Inferior parietal cortex (tissue), 1 donor: ENCODE data around the gene COQ4.
"Not testable (repeated sequence)": the region's sequence is repeated elsewhere in the genome, so short reads cannot be mapped to it uniquely, and the experiment has no call there.

Experiments
- DNase-seq: peaks from one replicate; pipeline ENCODE4 v3.0.0-alpha.2; 2016; ENCODE audit errors: extremely low spot score

COQ4 gene

DNA sequence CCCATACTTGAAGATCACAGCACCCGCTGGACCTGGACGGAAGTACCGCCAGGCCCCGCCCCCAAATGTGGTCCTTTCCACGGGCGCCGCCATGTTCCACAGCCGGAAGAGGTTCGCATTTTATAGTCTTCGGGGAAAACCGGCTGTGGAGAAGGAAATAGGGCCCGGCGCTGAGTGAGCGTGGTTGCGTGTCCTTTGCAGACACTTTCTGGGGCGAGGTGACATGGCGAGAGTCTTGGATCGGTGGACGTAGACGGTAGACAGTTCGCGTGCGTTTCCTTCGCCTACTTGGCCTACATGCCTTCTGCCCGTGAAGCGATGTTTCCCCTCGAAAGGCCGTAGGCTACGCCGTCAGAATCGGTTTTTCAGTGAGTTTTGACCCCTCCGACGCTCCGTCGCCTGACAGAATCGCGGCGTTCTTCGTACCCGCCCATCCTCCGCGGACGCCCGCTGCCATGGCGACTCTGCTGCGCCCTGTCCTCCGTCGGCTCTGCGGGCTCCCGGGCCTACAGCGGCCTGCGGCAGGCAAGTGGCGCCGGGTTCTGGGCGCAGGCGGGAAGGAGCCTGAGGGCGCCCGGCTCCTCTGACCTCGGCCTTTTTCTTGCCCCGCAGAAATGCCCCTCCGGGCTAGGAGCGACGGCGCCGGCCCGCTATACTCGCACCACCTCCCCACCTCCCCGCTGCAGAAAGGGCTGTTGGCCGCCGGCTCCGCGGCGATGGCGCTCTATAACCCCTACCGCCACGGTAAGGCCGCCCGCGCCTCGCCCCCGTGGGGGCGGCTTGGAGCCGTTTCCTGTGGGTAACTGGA is at the start of gene COQ4, which contains the start of gene TRUB2:
Gene COQ4 (plus strand): TSS at position 436 of the 808 bp plus-strand sequence. CDS start 20 bp downstream, at position 456.
Gene TRUB2 (minus strand): TSS at position 44 of the 808 bp plus-strand sequence. CDS start 39 bp downstream, at position 5.
- peak; percentile 99 for DNase-seq

DNA sequence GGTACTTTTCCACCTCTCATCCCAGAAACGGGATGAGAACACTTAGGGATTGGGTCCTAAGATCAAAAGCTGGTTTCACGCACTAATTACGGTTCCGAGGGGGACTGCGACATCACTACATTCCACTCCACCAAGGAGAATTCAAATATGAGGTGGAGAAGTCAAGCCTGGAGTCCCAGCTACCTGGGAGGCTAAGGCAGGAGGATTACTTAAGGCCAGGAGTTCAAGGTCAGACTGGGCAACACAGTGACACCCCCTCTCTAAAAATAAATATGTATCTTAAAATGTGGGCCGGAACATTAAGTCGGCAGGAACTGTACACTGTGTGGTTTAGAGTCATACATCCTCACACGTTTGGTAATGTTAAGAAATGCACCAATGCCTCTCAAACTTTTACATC is 48.4 kb upstream of the COQ4 start:
- no peak for DNase-seq

DNA sequence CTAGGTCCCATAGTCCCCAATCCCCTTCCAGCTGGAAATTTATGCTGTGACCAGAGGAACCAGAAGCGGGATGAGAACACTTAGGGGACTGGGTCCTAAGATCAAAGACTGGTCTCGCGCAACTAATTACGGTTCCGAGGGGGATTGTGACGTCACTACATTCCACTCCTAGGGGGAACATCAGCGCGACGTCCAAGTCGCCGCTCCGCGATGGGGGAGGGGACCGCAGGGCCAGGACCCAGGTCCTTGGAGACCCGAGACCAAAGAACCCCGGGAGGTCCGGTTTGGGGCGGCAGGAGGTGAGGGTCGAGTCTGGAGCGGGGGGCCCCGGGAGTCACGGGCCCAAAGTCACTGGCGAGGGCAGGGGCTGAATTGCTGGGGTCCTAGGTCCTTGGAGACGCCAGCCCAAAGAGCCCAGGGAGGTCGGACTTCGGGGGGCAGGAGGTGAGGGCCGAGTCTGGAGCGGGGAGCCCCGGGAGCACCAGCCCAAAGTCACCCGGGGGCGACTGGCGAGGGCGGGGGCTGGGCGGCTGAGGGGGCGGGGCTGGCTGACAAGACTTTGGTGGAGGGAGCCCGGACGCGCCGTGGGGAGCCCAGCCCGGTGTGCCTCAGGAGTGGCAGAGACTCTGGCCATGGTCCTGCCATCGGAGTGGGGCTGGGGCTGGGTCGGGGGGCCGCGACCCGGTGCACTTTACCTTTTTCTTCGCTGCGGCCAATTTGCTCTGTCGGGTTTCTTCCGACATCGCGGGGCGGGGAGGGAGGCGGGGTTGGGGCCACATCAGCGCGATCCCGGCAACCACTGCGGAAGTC is 47.2 kb upstream of the COQ4 start, which contains the start of gene GOLGA2:
Gene GOLGA2 (minus strand): TSS at position 810 of the 810 bp plus-strand sequence. CDS start 31 bp downstream, at position 779.
- DNase-seq, result no peak

- peak; percentile 100 for DNase-seq
Observed at GRCh38 chr9:128276008-128276573, 46.5 kb upstream of the COQ4 start, which contains the start of gene SWI5. Gene SWI5, plus strand, starts transcription at chr9:128276276.

GRCh38 chr9:128276574-128277270 is 45.9 kb upstream of the COQ4 start:
- no peak for DNase-seq

DNA sequence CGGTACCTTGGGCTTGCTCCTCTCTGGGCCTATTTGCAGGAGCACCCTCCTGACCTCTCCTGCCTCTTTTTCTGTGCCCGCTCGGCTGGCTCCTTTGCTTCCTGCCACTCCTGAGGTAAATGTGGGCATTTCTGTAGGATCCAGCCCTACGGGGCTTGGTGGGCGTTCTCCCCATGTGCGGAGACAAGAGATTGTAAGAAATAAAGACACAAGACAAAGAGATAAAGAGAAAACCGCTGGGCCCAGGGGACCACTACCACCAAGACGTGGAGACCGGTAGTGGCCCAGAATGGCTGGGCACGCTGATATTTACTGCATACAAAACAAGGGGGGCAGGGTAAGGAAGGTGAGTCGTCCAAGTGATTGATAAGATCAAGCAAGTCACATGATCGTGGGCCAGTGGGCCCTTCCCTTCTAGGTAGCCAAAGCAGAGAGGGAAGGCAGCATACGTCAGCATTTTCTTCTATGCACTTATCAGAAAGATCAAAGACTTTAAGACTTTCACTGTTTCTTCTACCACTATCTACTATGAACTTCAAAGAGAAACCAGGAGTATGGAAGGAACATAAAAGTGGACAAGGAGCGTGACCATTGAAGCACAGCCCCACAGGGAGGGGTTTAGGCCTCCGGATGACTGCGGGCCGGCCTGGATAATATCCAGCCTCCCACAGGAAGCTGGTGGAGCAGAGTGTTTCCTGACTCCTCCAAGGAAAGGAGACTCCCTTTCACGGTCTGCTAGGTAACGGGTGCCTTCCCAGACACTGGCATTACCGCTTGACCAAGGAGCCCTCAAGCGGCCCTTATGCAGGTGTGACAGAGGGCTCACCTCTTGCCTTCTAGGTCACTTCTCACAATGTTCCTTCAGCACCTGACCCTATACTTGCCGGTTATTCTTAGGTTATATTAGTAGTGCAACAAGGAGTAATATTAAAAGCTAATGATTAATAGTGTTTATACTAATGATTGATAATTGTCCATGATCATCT is 43.3 kb upstream of the COQ4 start:
- DNase-seq, result not testable (repeated sequence)

DNA sequence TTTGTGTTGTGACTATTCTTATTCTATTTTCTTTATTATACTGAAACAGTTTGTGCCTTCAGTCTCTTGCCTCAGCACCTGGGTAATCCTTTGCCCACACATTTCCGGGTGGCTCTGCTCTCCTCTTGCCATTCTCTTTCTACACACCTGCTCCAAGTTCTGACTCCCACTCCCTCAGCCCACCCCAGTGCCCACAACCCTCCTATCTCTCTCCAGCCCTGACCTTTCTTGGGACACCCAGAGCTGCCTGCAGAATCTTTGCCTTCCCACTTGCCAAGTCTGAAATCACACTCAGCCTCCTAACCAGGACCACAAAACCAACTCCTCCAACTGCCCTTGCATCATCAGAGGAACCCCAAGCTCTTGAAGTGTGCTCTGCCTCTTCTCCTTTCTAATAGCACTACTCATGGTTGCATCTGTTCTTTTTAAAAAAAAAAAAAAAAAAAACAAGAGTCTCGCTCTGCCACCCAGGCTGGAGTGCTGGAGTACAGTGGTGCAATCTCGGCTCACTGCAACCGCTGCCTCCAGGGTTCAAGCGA is 42.5 kb upstream of the COQ4 start:
- DNase-seq, result no peak

DNA sequence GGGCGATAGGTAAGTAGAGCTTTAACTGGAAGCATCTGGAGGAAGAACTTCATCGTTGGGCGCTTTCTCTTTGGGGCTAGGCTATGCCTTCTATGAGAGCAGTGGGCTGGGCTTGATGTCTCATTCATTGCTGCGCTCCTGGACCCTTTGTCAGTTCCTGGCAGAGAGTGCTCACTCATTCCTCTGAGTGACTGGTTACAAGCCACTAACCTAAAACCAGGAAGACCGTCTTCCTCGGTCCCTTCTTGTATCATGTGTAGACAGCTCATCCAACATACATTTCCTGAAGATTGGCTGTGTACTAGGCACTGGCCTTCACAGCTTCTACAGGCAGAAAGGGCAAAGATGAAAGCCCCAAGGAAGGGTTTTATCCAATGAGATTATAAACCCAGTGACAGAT is 40.1 kb upstream of the COQ4 start:
- no peak for DNase-seq

GRCh38 chr9:128285033-128285784 is 37.4 kb upstream of the COQ4 start:
- DNase-seq, result no peak

GRCh38 chr9:128286440-128286839 is 36.2 kb upstream of the COQ4 start:
- DNase-seq, result peak; percentile 86

DNA sequence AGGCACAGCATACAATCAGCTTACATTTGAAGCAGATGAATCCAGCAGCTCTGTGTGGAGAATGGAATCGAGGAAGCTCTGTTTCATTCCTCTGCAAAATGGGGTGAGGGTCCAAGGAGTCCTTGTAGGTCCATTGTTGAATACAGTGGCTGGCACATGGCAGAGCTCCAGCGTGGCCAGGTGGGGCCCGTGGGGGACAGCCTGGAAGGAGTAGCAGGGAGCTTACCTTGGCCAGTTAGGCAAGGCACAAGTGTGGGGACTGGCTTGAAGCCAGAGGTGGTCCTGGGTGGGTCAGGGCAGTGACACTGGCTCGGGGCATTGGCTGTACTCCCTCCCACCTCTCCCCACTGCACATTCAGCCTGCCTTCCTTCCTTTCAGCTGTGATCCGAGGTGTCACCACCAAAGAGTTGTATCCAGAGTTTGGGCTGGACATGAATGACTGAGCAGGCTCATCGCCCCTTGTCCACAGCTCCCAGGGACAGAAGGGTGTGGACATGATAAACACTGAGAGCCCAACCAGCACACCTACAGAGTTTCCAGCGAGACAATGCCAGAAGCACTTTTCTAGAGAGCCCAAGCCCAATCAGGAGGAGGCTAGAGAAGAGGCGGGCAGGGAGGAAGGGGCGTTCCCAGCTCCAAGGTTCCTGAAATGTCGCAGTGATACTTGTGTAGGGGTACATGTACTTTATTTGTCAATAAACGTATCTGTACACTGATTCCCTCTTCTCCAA is 34.2 kb upstream of the COQ4 start:
- DNase-seq, result no peak

- DNase-seq, result no peak
Observed at GRCh38 chr9:128292009-128292408, 30.6 kb upstream of the COQ4 start.

GRCh38 chr9:128293091-128293490 is 29.5 kb upstream of the COQ4 start:
- no peak for DNase-seq

- no peak for DNase-seq
Observed at GRCh38 chr9:128294142-128294541, 28.5 kb upstream of the COQ4 start.

GRCh38 chr9:128296340-128297220 is 26.1 kb upstream of the COQ4 start:
- no peak for DNase-seq

DNA sequence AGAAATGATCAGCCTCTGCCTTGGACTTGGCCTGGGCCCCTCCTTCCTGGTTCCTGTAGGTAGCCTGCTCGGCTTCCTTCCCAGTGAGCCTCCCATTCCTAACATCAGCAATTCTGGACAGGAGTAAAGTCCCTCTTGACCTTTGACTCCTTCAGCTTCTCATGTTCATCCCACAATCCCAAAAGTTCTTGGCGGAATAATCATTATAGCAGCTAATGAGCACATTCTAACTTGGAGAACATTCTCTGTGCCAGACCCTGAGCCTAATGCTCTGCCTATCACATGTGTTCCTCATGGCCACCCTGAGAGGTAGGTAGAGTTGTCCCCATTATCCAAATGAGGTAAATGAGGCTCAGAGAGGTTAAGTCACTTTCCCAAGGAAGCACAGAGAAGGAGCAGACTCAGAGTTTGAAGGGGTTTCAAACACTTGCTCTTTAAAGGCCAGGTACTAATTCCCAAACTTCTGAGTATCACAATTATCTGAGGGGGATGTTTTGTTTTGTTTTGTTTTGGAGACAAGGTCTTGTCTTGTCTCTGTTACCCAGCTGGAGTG is 25.3 kb upstream of the COQ4 start:
- no peak for DNase-seq
